Fibroblast of the aortic adventitia (primary cell): Measurements from ENCODE around the gene DCC. TPM values are rescaled to one million over a fixed set of nuclear protein-coding genes. Genes with fewer than 3 reads are reported as not detected.

Experiments
- DNase-seq: peaks from one replicate; pipeline ENCODE4 v3.0.0-alpha.2; 2010; ENCODE audit warnings: low read depth
- H3K4me3 ChIP-seq: 2 replicates; pipeline ENCODE4 v1.5.1; 2011; ENCODE audit warnings: low read depth, mild to moderate bottlenecking, control low read depth, low read length, moderate library complexity
- CTCF ChIP-seq: IDR thresholded peaks from 2 replicates; pipeline ENCODE4 v1.5.1; 2011; ENCODE audit warnings: mild to moderate bottlenecking, low read length, control low read depth, inconsistent platforms; ENCODE audit not compliant: insufficient read depth
- total RNA-seq: library from RNA; depleted of rRNA; stranded (reverse); fragments of >200 nt; gene quantifications from 2 replicates; pipeline ENCODE4 v1.2.3, GENCODE V29; 2012; ENCODE audit warnings: low replicate concordance

DCC gene
- total RNA-seq, 1 donor: 0.09 TPM

GRCh38 chr18:52427521-52428175, 87.7 kb downstream of the DCC start:
- TF ChIP-seq CTCF: no peak
- H3K4me3 ChIP-seq: no peak overlapping the region
- DNase-seq: no peak

GRCh38 chr18:52431683-52432082, 91.7 kb downstream of the DCC start:
- TF ChIP-seq CTCF: no peak
- no peak overlapping the region for H3K4me3 ChIP-seq
- DNase-seq: no peak

GRCh38 chr18:52433797-52434196, 93.8 kb downstream of the DCC start:
- H3K4me3 ChIP-seq: no peak overlapping the region
- no peak for DNase-seq
- TF ChIP-seq CTCF: no peak

- no peak for DNase-seq
- no peak overlapping the region for H3K4me3 ChIP-seq
- TF ChIP-seq CTCF: no peak
Measured at GRCh38 chr18:52435301-52435700, 95.3 kb downstream of the DCC start.

GRCh38 chr18:52437161-52437560, 97.2 kb downstream of the DCC start:
- H3K4me3 ChIP-seq: no peak overlapping the region
- no peak for DNase-seq
- no peak for TF ChIP-seq CTCF

GRCh38 chr18:52439457-52439856, 99.5 kb downstream of the DCC start:
- DNase-seq: no peak
- no peak overlapping the region for H3K4me3 ChIP-seq
- no peak for TF ChIP-seq CTCF

GRCh38 chr18:52441794-52442193, 101.8 kb downstream of the DCC start:
- TF ChIP-seq CTCF: no peak
- no peak for DNase-seq
- no peak overlapping the region for H3K4me3 ChIP-seq
